IPS-11a (cell line): Measurements from ENCODE around the gene GNB1L.
"Not testable (repeated sequence)": the region's sequence is repeated elsewhere in the genome, so short reads cannot be mapped to it uniquely, and the experiment has no call there.

Source experiments
- H3K4me3 ChIP-seq: one replicate; pipeline ENCODE4 v1.5.1; 2013; ENCODE audit warnings: low read depth, low read length, control low read depth

Gene GNB1L

DNA sequence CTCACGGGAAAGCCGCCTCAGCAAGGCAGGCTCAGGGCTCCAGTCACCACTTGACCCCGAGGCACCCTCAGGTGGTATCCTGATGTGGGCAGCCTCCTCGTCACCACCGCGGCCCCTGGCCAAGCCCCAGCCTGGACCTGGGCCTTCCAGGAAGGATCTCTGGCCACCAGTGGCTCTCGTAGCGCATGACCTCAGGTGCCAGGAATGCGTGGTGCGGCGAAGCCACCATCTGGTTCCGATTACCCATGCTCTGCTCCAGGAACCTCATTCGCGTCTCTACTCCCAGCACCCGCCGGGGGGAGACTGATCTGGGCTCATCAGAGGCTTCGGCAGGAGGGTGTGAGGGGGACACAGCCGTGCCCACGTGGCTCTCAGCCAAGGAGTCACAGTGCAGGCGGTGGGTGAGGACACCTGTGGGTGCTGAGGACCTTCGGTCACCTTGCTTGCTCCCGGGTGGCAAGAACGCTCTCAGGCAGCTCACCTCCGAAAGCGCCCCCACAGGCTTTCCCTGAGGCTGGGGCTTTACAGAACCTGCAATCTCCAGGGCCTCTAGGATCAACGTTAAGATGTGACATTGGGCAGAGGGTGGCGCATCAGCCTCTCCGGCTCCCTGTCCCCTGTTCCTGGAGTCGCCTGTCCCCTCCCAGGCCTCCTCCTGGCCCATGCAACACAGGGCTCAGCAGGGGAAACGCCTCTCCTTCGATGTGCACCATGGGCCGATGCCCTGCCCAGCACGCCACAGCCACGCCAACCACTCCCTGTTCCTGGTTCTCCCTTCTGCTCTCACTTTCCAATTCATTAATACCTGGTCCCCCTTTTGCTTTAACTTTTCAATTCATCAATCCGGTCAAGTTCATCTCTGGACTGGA is 55.1 kb downstream of the GNB1L start:
- H3K4me3 ChIP-seq, result no peak overlapping the region

DNA sequence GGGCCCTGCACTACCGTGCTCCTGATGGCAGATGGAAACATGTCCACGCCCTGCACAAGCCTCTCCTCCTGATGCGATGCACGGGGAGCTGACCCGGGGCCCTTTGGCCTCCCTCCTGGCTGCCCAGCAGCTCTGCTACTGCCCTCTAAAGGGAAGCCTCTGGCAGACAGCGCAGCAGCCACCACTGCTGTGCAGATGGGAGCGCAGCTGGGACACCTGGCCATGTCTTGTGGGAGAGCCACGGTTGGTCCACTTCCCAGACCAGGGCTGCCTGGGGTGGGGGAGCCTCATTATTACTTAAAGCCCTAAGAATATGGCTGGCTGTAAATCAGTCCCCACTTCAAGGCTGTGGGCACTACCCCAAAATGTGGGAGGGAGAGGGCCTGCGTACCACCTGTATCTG is 55.8 kb downstream of the GNB1L start:
- H3K4me3 ChIP-seq, result no peak overlapping the region

DNA sequence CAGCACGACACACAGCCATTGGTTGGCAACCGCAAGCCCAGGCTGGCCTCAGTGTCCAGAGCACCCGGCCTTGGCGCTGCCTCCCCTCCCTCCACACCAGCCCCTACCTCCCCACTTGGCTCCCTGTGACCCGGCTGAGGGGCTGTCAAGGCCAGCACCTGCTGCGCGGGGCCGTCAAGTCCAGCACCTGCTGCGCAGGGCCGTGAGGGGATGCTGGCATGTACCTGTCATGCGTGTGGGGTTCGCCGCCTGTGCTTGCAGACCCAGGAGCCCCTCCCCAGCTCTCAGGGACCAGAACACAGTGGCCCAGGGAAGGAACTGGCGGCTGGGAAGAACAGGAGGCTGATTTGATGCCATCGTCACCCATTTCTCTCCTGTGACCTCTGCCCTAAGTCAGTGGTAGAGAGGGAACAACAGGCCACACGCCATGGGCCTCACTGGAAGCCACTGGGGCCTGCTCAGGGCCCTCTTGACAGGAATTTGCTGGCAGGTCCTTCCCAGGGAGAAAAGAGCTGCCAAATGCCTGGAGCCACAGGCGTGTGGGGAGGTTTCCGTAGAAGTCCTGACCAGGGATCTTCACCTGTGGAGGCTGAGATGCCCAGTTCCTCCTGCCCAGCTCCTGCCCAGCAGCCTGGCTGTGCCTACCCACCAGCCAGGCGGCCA is 56.5 kb downstream of the GNB1L start:
- H3K4me3 ChIP-seq, result no peak overlapping the region

DNA sequence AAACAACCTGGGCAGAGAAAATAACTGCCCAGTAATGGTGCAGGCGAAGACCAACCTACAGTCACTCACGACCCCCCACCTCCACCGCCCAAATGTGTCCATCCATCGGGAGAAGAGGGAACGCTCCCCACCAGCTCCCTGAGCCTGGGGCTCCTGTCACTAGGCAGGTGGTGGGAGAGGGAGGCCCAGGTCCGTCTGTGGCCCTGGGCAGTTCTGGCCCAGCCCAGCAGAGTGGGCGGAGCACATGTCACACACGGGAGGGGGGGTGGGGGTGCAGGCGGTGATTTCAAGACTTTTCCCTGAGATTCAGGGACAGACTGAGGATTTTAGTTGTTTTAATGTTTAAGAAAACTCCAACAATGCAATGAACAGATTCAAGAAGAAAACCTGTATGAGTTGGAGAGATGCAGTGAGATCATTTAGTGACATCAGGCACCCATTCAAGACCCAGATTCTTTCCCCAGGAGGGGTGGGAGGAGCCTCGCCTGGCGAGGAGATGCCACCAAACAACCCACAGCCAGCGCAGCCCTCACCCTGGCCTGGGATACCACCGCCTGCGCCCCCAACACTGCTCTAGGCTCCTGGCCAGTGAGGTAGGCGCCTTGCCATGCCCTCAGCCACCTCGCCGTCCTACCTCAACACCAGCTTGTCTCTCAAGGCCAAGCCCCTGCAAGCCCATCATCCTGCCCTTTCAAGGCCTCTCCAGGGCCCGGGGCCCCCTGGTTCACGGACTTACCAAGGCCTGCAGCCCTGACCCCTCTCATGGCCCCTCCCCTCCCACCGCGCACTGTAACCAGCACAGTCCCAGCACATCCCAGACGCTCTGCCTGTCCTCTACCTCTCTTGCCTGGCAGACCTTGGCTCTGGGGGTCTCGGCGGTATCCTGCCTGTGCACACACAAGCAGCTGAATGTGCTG is 57.3 kb downstream of the GNB1L start:
- H3K4me3 ChIP-seq, result no peak overlapping the region

DNA sequence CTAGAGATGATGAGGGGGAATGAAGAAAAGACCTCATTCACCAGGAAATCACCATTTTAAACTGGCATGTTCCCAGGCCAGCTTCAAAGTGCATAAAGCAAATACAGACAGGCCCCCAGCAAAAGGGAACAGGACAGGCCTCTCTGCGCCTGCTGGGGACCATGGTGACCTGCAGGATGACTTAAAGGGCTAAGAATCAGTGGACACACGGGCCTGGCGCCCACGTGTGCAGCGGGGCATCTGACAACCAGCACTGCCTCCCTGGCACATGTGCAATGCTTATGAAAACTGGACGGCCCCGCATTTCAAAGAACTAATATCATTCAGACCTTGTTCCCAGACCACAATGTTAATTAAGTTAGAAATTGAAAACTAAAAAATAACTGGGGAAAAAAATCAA is 58.5 kb downstream of the GNB1L start:
- no peak overlapping the region for H3K4me3 ChIP-seq

DNA sequence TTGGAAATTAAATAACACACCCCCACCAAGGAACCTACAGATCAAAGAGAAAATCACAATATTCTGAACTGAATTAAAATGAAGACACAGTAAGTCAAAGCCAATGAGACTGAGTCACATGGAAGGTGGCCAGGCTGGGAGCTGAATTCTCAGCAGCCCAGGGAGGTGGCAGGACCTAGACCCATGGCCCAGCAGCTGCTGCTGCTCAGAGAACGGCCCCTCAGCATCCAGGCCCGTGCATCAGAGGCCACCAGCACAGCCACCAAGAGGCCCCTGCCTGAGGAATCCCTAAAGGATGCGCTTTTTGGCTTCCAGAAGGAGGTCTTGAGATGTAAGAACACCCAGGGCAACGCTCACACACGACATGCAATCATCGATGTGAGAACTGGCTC is 59.1 kb downstream of the GNB1L start:
- no peak overlapping the region for H3K4me3 ChIP-seq

DNA sequence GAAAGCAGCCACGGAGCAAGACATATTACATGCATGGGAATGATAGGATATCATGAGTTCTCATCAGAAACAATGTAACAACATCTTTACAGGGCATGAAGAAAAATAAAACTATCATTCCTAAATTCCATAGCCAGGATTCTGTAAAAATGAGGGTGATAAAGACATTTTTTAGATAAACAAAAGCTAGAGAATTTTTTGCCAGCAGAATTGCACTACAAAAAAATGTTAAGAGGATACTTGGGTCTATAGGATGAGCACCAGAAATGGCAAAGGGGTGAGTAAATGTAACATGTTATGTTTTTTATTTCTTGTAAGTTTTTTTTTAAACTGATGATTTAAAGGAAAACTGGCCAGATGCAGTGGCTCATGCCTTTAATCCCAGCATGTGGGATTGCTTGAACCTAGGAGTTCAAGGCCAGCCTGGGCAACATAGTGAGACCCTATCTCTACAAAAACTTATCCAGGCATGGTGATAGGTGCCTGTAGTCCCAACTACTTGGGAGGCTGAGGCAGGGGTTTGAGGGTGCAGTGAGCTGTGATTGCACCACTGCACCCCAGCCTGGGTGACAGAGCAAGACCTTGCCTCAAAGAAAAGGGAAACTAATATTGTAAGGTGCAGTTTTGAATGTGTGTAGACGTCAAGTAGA is 60.9 kb downstream of the GNB1L start:
- H3K4me3 ChIP-seq, result no peak overlapping the region

DNA sequence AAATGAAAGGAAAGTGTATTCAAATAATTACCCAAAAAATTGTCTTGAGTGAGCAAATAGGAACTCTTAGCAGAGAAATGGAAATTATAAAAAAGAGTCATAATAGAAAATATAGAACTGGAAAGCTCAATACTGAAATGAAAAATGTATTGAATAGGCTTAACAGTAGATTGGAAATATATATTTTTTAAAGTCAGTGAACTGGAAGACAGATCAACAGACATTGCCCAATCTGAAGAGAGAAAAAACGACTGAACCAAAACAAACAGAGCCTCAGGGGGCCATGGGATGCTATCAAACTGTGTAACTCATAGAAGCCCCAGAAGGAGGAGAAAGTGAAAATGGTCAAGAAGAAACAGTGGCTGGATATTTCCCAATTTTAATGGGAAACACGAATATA is 61.5 kb downstream of the GNB1L start:
- no peak overlapping the region for H3K4me3 ChIP-seq

DNA sequence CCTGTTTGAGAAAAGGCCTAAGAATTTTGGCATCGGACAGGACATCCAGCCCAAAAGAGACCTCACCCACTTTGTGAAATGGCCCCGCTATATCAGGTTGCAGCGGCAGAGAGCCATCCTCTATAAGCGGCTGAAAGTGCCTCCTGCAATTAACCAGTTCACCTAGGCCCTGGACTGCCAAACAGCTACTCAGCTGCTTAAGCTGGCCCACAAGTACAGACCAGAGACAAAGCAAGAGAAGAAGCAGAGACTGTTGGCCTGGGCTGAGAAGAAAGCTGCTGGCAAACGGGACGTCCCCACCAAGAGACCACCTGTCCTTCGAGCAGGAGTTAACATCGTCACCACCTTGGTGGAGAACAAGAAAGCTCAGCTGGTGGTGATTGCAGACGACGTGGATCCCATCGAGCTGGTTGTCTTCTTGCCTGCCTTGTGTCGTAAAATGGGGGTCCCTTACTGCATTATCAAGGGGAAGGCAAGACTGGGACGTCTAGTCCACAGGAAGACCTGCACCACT is 62.2 kb downstream of the GNB1L start:
- H3K4me3 ChIP-seq, result not testable (repeated sequence)

DNA sequence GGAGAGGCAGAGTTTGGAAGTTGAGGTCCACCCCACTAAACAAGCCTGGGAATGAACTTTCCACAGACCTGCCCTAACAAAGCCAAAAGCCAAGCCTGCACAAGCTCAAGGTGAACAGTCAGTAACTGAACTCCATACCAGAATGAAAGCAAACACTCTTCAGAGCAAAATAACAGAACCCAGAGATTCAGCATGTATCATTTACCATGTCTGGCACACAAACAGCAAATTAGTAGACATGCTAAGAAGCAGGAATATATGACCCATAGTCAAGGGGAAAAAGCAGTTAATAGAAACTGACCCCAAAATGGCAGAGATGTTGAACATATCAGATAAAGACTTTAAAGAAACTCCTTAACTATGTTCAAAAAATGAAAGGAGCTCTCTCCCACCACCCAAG is 62.8 kb downstream of the GNB1L start:
- no peak overlapping the region for H3K4me3 ChIP-seq

DNA sequence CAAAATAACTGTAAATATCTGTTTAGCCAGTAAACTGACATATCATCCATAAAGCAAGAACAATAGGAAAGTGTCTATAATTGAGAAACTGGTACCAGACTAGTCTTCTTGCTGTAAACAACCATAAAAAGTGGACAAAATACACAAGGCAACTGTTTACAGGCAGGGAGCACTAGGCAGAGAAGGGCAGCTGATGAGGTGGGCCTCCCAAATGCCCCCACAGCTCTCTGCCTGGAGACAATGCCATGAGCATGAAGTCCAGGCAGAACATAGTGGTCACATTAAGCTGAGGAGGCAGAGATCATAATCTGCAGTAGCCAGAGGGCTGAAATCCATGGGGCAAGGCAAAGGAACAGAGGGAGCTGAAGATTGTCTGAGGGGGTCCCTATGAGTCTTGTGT is 63.4 kb downstream of the GNB1L start:
- H3K4me3 ChIP-seq, result no peak overlapping the region

DNA sequence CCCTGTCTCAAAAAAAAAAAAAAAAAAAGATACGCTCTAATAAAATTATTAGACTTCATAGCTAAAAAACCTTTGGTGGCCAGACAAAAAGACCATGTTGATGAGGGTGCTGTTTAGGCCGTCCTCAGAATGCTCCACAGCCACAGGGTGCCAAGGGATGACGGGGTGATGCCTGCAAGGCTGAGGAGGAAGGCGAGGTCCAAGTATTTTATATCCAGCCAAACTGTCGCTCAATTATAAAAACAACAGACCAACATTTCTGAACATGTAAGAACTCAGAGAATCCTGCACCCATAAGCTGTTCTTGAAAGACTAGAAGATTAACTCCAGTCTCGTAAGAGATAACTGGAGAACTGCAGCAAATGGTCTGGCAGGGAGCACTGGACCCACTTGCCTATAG is 64.8 kb downstream of the GNB1L start:
- no peak overlapping the region for H3K4me3 ChIP-seq

DNA sequence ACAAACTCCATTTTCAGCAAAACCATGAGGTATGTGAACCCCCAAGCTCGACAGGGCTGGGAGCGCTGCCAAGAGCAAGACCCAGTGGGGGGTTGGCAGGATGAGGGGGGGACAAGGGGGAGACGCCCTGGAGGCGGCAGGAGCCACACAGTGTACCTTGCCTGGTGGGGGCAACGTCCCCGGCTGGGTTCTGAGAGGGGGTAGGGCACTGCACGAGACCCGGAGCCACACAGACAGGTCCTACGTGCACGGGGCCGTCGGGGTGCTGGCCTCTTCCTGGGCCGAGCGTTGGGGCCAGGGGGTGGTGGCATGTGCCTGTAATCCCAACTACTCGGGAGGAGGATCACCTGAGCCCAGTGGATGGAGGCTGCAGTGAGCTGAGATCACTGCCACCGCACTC is 65.3 kb downstream of the GNB1L start:
- no peak overlapping the region for H3K4me3 ChIP-seq

DNA sequence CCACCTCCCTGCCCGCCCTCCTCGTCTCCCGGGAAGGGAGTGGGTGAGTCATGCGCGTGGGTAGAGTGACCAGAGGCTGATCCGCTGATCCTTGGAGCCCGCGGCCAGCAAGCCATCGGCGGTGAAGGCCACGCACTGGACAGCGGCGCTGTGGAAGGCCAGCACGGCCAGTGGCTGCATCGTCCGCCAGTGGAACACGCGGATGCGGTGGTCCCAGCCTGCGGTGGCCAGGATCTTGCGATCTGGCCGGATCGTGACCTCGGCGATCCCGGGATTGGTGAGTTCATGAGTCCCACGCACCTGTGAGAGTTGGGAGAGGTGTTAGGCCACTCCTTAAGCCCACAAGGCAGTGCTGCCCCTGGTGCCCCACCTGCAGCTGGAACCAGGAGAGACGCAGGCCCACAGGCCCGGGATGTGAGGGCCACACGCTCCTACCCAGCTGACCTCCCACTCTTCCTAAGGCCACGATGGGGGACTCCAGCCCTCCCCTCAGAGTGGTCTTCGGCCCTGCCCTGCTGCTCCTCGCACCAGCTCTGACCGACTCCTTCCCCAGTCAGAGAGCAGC is 65.9 kb downstream of the GNB1L start:
- H3K4me3 ChIP-seq, result no peak overlapping the region

DNA sequence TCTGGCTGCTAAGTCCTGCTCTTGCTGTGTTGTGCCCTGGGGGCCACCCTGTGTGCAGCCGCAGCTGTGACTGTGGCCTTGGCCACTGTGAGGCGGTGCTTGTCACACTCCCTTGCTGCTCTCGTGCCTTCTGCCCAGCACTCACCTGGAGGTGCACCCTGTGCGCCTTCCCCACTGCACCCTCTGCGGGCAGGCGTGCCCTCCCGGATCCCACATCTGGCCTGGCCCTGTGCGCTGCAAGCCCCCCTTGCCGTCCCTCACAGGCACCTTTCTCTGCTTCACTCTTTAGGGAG is 66.9 kb downstream of the GNB1L start:
- H3K4me3 ChIP-seq, result no peak overlapping the region

DNA sequence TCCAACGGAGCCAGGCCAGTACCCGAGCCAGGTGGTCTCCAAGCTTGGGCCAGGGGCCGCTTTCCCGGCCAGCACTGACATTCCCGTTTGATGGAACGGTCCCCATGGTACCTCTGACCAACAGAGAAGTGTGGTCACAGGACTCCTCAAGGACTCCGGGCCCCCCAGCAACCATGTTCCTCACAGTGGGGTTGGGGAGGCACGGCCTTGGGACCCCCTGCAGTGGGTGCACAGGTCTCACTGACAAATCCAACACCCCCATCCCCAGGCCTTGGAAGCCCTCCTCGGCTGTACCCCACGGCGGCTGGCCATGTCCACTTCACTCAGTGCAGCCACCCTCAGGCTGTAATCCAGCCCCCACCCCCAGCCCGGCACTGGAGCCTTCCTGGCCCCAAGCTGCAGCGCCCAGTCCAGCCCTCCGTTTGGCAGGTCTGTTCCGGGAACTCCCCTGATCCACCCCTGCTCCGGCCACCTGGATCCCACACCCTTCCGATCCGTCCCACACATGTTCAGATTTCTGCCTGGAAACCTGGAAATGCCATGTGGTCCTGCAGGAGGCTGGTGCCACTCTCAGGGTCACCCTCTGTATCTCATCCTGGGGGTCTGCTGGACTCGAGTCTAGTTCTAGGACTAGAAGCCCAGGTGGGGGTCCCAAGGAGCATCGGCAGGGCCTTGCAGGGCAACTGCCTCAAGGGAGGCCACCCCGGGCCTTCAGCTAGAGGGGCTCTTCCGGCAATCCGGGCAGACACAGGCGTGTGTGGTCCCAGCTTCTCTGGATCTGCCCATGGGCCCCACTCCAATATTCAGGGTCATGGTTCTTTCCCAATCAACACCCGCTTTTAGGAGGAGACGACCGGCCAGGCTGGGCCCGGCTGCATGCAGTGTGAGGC is 67.5 kb downstream of the GNB1L start:
- H3K4me3 ChIP-seq, result no peak overlapping the region

DNA sequence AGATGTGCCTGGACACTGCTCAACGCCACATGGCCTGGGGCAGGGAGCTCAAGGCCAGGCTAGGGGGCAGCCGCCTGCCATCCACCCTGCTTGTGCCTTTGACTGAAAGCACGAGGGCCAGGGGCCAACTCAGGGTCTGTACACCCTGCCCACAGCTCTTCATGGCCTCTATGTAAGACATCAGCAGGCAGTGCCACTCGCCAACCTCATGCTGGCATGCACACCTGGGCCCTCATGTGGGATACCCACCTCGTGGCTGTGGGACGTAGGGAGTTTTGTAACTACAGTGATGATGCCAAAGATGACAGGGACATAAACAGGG is 68.4 kb downstream of the GNB1L start:
- H3K4me3 ChIP-seq, result no peak overlapping the region

DNA sequence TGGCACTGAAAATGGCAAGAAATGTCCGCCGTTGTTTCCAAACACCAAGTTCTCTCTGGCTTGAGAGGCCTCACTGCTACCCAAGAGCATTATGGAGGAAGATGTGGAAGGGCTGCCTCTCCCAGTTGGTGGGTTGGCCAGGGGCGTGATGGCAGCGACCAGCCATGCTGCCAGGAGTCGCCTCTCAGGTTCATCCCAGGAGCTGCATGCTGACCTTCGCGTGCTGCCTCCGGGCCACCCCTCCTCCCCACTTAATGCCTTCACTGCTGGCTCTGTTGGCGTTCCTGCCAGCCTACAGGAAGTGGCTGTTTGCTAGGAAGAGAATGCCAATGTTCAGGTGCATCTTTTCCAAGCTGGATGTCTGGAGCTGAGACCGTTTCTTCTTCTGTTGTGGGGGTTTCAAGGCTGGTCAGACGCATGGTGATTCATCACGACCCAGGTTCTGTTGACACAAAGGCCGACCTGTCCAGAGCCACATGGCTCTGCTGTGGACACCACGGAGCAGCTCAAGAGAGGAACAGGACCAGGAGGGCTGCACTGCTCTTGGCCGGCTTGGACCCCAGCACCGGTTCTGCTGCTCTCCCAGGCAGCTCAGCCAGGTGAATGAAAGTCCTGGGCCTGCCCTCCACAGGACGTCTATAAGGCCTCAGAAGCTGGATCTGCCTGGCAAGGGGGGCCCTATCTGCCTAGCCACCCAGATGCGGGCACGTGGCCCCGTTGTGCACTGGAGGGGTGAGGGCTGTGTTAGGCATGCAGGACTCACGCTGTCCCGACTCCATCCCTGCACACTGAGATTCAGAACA is 69.0 kb downstream of the GNB1L start:
- no peak overlapping the region for H3K4me3 ChIP-seq
